Stimulated activated CD4-positive, alpha-beta T cell treated with anti-CD3 and anti-CD28 coated beads, Interleukin-12 subunit alpha, Interleukin-12 subunit beta, amount 100 ng/mL, for 4 hours (primary cell): Measurements from ENCODE around the gene CATSPER3.

ENCODE experiments used
- DNase-seq: peaks from one replicate; pipeline ENCODE4 v3.0.0-alpha.2; 2020

The CATSPER3 gene

DNA sequence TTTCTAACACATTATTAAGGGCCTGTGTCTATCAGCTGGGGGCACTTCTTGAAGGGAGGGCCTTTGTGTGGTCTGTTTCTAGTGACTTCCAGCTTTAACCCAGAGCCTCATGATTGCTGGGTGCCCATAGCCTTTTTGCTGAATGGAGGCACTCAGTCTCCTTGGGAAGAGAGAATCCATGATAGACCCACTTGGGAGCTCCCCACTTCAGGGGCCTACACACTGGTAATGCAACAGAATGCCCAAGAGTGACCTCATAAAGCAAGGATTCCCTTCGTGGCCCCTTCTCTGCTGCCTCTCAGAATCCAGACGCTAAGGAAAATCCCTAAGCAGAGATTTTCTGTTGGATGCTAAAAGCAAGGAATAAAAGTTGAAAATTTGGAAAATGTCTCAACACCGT is at the start of gene CATSPER3:
Gene CATSPER3, plus strand, starts transcription at position 301 of the 400 bp plus-strand sequence. Its CDS starts 85 bp downstream, at position 386.
- DNase-seq = no peak

GRCh38 chr5:134918861-134919260 is 48.8 kb upstream of the CATSPER3 start:
- no peak for DNase-seq

DNA sequence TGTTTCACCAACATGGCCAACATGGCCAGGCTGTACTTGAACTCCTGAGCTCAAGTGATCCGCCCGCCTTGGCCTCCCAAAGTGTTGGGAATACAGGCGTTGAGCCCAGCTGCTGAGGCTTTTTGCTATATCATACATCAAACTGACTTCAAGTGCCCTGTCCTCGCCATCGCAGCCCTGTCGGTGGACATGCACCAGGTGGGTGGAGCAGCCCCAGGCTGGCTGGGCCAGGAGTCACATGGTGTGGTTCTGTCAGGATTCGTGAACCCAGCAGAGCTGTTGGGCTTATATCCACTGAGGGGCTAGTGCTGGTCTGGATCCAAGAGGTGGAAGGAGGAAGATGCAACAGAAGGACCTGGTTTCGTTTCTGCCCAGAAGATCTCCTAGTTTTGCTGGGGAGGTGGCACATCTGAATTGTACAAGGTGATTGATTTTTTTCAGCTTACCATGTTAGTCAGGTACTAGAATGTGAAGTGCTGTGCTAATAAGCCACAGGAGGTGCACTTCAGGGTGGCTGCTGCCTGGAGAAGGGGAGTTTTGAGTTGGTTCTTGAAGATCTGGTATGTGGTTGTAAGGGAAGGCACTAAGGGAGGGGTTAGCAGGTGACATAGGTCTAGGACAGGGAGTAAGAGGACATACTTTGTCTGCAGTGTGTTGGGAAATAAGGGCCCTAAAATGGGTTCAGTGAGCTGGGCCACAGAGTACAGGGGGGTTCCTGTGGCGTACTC is 46.7 kb upstream of the CATSPER3 start:
- DNase-seq = no peak

- no peak for DNase-seq
These were observed 35.2 kb upstream of the CATSPER3 start for GRCh38 chr5:134932508-134932907.

GRCh38 chr5:134934202-134934601 is 33.5 kb upstream of the CATSPER3 start:
- DNase-seq = no peak

- DNase-seq = no peak
These were observed 31.8 kb upstream of the CATSPER3 start for GRCh38 chr5:134935711-134936602.

DNA sequence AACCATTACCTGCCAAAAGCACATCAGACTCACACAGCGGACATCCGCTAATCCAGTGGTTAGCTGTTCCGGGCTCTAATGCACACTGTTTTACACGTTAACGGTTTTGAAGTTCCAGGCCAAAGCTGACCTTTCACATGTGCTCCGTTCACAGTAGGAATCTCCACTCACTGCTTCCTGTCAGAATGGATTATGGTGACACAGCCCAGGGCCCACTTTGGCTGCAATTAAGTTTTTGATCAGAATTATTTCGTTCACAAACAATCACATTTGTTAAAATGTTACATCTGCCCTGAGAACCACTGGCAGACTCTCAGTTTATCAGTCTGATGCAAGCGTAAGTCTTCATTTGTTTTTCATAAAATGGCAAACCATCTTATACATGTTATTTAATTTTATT is 30.2 kb upstream of the CATSPER3 start:
- no peak for DNase-seq

GRCh38 chr5:134938030-134938429 is 29.7 kb upstream of the CATSPER3 start:
- DNase-seq = no peak

GRCh38 chr5:134939500-134939899 is 28.2 kb upstream of the CATSPER3 start:
- DNase-seq = no peak

GRCh38 chr5:134943547-134943946 is 24.2 kb upstream of the CATSPER3 start:
- no peak for DNase-seq

- no peak for DNase-seq
These were observed 23.1 kb upstream of the CATSPER3 start for GRCh38 chr5:134944630-134945029.

- DNase-seq = no peak
These were observed 22.7 kb upstream of the CATSPER3 start for GRCh38 chr5:134945041-134945440.

- DNase-seq = no peak
These were observed 18.8 kb upstream of the CATSPER3 start for GRCh38 chr5:134948911-134949310.

DNA sequence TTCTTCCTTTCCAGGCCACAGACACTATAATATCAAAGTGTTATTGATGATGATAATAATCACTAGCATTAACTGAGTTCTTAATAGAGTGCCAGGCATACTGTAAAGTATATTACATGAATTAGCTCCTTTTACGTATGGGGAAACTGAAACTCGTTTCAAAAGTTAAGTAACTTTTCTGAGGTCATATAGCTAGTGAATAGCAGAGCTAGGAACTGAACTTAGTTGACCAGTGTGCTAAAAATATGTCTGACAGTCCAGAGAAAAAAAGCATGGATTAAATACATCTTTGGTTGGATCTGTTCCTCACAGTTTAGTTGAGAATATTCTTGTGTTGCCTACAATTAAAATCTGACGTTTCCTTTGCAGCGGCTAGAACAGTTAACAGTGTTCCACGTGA is 18.4 kb upstream of the CATSPER3 start:
- DNase-seq = no peak

- DNase-seq = no peak
These were observed 9.6 kb upstream of the CATSPER3 start for GRCh38 chr5:134957920-134958608.

DNA sequence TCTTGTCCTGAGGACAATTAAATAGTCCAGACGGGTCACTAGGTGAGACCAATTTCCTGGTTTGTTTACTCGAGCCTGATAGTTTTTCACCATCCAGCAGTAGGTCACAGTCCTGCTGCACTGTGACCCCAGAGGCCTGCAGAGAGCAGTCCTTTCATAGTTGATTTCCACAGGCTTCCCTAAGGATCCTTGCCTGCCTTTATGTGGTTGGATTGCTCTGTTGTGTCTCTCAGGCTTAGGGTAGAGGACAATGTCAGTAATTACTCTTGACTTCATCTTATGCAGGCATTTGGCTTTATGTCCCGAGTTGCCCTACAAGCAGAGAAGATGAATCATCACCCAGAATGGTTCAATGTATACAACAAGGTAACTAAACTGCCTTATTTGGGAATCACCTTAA is 9.0 kb upstream of the CATSPER3 start:
- no peak for DNase-seq

GRCh38 chr5:134963098-134963497 is 4.6 kb upstream of the CATSPER3 start:
- DNase-seq = no peak

DNA sequence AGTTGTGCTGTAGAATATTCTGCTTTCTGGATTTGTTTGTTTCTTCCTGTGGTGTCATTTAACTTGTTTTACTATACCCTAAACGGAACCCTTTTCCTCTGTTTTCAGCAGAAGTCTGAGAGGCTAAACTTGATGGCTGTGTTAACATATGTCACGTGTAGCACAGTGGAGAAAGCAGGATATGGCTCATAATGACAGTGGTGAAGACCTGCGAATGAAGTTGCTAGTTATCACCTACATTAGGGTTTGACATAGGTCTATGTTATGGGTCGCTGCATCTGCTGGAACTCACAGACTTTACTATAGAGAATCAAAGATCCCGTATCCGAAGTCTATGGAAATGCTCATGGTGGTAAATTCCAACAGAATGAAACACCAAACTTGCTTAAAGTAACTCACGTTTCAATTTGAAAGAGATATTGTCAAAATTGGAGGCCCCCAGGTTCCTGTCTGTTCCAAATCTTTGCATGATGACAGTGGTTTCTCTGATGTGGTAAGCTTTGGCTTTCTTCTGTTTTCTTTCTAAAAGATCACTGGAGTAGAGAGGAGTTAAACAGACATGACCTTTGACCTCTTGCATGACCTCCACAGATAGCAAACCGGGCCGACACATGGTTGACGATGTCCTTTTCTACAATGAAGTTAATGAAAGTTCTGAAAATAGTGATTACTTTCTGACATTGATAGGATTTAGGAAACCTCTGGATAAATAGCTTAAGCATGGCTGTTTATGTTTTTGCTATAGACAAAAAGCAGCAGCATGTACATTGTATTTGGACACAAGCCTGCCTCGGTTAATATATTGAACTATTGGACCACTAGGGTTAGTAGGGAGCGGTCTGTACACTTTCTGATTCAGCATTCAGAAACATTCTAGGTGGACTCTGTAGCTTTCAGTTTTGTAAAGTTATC is 3.1 kb upstream of the CATSPER3 start:
- DNase-seq = no peak

DNA sequence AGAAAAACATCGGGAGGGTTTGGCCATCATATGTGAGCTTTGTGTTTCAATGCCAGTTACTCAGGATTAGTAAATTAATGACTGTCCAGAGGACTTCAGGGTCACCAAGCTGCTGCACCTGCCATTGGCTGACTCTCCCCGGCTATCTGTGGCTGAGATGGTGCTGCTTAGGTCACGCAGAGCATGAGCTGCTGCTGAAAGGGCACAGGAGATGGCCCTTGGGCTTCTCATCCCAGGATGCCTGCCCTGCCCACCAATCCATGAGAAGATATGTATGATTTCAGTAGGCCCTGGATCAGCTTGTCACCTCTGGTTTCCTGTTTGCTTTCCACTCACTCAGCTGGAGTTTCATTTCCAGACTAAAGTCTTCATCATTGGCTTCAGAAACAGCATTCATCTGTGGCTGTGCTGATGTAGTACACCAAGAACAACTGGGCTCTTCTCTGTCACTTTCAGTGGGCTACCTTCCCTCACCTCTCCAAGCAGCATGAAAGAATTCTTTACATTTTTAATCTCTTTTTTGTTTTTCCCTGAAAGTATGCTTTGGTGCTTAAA is 2.4 kb upstream of the CATSPER3 start:
- no peak for DNase-seq

DNA sequence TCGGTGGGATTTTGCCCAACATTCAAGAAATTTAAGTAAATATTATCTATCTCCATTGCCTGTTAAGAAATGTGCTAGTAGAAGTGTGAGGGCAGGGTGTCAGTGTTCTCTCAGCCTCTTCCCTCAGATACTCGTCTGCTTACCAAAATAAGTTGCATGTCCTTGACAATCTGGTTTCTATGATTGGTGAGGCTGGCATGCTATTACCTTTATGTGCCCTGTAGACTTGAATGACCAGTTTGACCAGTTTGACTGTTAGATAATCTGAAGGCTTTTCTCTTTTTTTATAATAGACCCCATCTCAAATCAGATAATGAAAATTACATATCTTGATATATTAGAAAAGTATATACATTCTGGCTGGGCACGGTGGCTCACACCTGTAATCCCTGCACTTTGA is 348 bp downstream of the CATSPER3 start:
- DNase-seq = no peak

- no peak for DNase-seq
These were observed 1.5 kb downstream of the CATSPER3 start for GRCh38 chr5:134969166-134969565.

- no peak for DNase-seq
These were observed 7.5 kb downstream of the CATSPER3 start for GRCh38 chr5:134975078-134975715.
